Endodermal cell (in vitro differentiated cells): ENCODE data around the gene GINS2. TPM values are rescaled to one million over a fixed set of nuclear protein-coding genes. Genes with fewer than 3 reads are reported as not detected.

Experiments used
- DNase-seq: peaks from one replicate; pipeline ENCODE4 v3.0.0-alpha.2; 2017
- H3K27ac ChIP-seq: 2 replicates; pipeline ENCODE4 v1.5.1; 2013; ENCODE audit warnings: mild to moderate bottlenecking, low read depth, low read length, moderate library complexity
- H3K27me3 ChIP-seq: 2 replicates; pipeline ENCODE4 v1.6.1; 2013; ENCODE audit warnings: mild to moderate bottlenecking, low read length, moderate library complexity; ENCODE audit not compliant: insufficient read depth, control insufficient read depth, poor library complexity, severe bottlenecking
- H3K36me3 ChIP-seq: 2 replicates; pipeline ENCODE4 v1.7.0; 2013; ENCODE audit warnings: mild to moderate bottlenecking, low read length, moderate library complexity; ENCODE audit not compliant: control insufficient read depth, insufficient read depth
- H3K4me1 ChIP-seq: one replicate; pipeline ENCODE4 v1.7.0; 2013; ENCODE audit warnings: low read length; ENCODE audit not compliant: control insufficient read depth, insufficient read depth
- H3K4me3 ChIP-seq: 2 replicates; pipeline ENCODE4 v1.5.1; 2013; ENCODE audit warnings: mild to moderate bottlenecking, low read length, moderate library complexity
- H3K9ac ChIP-seq: 2 replicates; pipeline ENCODE4 v1.6.1; 2013; ENCODE audit warnings: mild to moderate bottlenecking, low read length, moderate library complexity; ENCODE audit not compliant: poor library complexity, severe bottlenecking; ENCODE audit errors: extremely low read depth
- H3K9me3 ChIP-seq: 2 replicates; pipeline ENCODE4 v1.6.1; 2013; ENCODE audit warnings: mild to moderate bottlenecking, low read length, moderate library complexity; ENCODE audit not compliant: control insufficient read depth
- H3K27ac Mint-ChIP-seq: 2 replicates; pipeline ENCODE4 v1.8.0; 2020; ENCODE audit warnings: mixed read lengths
- H3K27me3 Mint-ChIP-seq: 2 replicates; pipeline ENCODE4 v1.8.0; 2021; ENCODE audit warnings: mild to moderate bottlenecking, mixed read lengths; ENCODE audit not compliant: insufficient read depth
- H3K36me3 Mint-ChIP-seq: 2 replicates; pipeline ENCODE4 v1.8.0; 2020; ENCODE audit warnings: low read depth, mixed read lengths
- H3K4me1 Mint-ChIP-seq: 2 replicates; pipeline ENCODE4 v1.8.0; 2020; ENCODE audit warnings: mixed read lengths
- H3K4me3 Mint-ChIP-seq: 2 replicates; pipeline ENCODE4 v1.8.0; 2020; ENCODE audit warnings: mild to moderate bottlenecking, moderate library complexity, mixed read lengths
- H3K9me3 Mint-ChIP-seq: 2 replicates; pipeline ENCODE4 v1.8.0; 2020; ENCODE audit warnings: mild to moderate bottlenecking, mixed read lengths
- WGBS, 2 experiments: methylation state at CpG; one replicate each; pipeline versions ENCODE4 v1.1.5 to v1.1.7; 2013; ENCODE audit warnings: missing lambda C conversion rate in 2 of 2, mixed read lengths in 1 of 2; ENCODE audit not compliant: insufficient coverage in 1 of 2, insufficient read length in 1 of 2; 5-methylcytosine and 5-hydroxymethylcytosine counted together
- total RNA-seq, 2 donors: library from RNA; stranded (reverse); fragmentation: NEBNext Ultra II Directional in 1 of 2; extraction: Animal tissue kit (Norgen Biotek cat#: 25700) in 1 of 2; gene quantifications; 2 replicates in 1 of 2; 3 replicates in 1 of 2; pipeline ENCODE4 v1.2.1, GENCODE V29; 2021
- TF ChIP-seq, protein P1 (sequence below): fragments of 200-600 bp; sonication (generic); conservative IDR thresholded peaks from 2 replicates; pipeline ENCODE4 v1.5.0; 2021; ENCODE audit warnings: antibody characterized with exemption, mild to moderate bottlenecking

GINS2 gene
- total RNA-seq, 2 donors from 2014 or later: 32.8 to 42.3 TPM

DNA sequence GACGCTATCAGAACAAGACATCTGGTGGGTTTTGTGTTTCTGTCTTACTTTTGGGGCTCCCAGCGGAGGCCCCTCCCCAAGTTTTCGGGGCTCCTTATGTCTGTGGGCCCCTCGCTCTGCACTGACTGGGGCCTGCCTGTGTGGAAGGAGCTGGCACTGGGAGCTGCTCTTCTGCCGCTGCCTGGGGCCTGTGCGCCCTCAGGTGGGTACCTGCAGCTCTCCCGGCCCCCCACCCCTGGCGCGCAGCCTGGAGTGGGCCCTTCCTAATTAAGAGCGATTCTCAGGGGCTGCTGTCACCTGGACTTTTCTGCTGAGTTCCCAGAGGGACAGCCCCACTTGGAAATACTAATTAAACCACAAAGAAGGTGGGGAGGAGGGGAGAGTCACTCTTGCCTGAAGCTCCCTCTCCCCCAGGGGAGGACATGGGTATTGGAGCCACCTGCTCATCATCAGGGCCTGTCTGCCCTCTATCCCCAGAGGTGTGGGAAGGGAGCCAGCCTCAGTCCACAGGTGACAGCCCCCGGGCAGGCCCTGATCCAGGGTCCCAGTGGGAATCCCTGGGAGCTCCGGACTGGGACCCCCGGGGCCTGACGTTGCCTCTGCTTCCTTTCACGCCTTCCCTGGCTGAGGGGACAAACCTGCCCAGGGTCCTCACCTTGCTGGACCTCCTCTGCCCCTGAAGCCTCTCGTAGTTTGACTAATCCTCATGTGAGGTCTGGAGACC is 39.2 kb downstream of the GINS2 start:
- H3K36me3 ChIP-seq: peaks cover 32% of the 10 kb centered on the region
- no peak overlapping the region for H3K27ac Mint-ChIP-seq
- TF ChIP-seq, protein P1, sequence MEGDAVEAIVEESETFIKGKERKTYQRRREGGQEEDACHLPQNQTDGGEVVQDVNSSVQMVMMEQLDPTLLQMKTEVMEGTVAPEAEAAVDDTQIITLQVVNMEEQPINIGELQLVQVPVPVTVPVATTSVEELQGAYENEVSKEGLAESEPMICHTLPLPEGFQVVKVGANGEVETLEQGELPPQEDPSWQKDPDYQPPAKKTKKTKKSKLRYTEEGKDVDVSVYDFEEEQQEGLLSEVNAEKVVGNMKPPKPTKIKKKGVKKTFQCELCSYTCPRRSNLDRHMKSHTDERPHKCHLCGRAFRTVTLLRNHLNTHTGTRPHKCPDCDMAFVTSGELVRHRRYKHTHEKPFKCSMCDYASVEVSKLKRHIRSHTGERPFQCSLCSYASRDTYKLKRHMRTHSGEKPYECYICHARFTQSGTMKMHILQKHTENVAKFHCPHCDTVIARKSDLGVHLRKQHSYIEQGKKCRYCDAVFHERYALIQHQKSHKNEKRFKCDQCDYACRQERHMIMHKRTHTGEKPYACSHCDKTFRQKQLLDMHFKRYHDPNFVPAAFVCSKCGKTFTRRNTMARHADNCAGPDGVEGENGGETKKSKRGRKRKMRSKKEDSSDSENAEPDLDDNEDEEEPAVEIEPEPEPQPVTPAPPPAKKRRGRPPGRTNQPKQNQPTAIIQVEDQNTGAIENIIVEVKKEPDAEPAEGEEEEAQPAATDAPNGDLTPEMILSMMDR: no peak
- 91 to 100% methylated on average over 3 to 16 of the region's 16 CpGs for WGBS, 2 experiments
- peak overlapping the region; percentile 84 for H3K27ac ChIP-seq
- no peak for DNase-seq
- H3K9me3 ChIP-seq: no peaks in the 10 kb centered on the region
- H3K36me3 Mint-ChIP-seq: peaks cover 27% of the 10 kb centered on the region
- H3K27me3 ChIP-seq: no peaks in the 10 kb centered on the region
- peaks cover 5% of the 10 kb centered on the region for H3K4me1 Mint-ChIP-seq
- no peak overlapping the region for H3K4me3 ChIP-seq
- no peaks in the 10 kb centered on the region for H3K9me3 Mint-ChIP-seq
- H3K4me3 Mint-ChIP-seq: no peak overlapping the region
- no peaks in the 10 kb centered on the region for H3K27me3 Mint-ChIP-seq
- H3K4me1 ChIP-seq: no peaks in the 10 kb centered on the region
- H3K9ac ChIP-seq: no peak overlapping the region

DNA sequence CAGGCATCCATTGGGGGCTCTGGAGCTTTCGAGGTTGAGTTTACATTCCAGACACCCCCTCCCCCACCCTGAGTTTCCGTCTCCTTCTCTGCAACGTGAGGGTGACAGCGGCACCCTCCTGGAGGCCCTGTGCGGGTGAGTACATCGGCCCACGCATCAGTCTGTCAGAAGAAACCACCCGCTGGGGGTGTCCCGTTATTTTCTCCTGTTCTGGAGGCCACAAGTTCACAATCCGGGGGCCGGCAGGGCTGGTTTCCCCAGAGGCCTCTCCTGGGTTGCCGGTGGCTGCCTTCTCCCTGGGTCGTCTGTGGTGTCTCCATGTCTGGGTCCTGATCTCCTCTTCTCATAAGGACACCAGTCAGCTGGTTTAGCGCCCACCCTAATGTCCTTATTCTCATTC is 39.9 kb downstream of the GINS2 start:
- Mint-ChIP-seq H3K36me3 (peaks cover 26% of the 10 kb centered on the region), H3K4me1 (peaks cover 5% of the 10 kb centered on the region), H3K27me3 (no peaks in the 10 kb centered on the region), H3K27ac (peak overlapping the region; percentile 64), H3K4me3 (no peak overlapping the region), H3K9me3 (no peaks in the 10 kb centered on the region)
- Histone ChIP-seq H3K4me3 (no peak overlapping the region), H3K27ac (no peak overlapping the region), H3K9ac (no peak overlapping the region), H3K4me1 (no peaks in the 10 kb centered on the region), H3K27me3 (no peaks in the 10 kb centered on the region), H3K36me3 (peaks cover 28% of the 10 kb centered on the region), H3K9me3 (no peaks in the 10 kb centered on the region)
- 89 to 96% methylated on average over 12 to 14 of the region's 14 CpGs for WGBS, 2 experiments
- TF ChIP-seq, protein P1: no peak
- DNase-seq: no peak

DNA sequence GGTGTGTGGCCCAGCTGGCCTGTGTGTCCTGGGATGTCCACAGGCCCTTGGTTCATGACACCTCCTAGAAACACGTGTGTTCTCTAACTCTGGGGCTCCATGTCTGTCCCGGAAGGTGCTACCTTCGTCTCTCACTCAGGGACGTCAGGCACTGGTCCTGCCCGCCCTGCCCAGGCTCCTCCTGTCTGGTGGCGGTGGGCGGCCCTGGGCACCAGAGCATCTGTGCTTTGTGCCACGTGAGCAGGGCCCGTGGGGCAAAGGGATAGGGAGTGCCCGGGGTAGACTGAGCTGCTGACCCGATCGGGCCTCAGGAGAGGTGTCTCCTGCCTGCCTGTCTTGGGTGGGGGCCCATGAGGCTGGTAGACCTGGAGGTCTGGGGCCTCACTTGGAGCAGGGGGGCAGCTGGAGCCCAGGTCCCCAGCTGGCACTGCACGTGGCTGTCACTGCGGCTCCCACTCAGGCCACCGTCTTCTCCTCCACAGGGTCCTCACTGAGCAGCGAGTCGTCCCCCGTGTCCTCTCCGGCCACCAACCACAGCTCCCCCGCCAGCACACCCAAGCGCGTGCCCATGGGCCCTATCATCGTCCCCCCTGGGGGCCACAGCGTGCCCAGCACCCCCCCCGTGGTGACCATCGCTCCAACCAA is 40.6 kb downstream of the GINS2 start:
- no peak overlapping the region for H3K4me3 ChIP-seq
- peaks cover 23% of the 10 kb centered on the region for H3K36me3 ChIP-seq
- Mint-ChIP-seq H3K27me3 (no peaks in the 10 kb centered on the region), H3K4me3 (no peak overlapping the region), H3K4me1 (peaks cover 5% of the 10 kb centered on the region), H3K27ac (no peak overlapping the region), H3K36me3 (peaks cover 26% of the 10 kb centered on the region), H3K9me3 (no peaks in the 10 kb centered on the region)
- WGBS, 2 experiments: 92 to 96% methylated on average over 13 to 26 of the region's 26 CpGs
- no peaks in the 10 kb centered on the region for H3K27me3 ChIP-seq
- no peak overlapping the region for H3K9ac ChIP-seq
- no peaks in the 10 kb centered on the region for H3K9me3 ChIP-seq
- TF ChIP-seq, protein P1: no peak
- H3K4me1 ChIP-seq: no peaks in the 10 kb centered on the region
- no peak overlapping the region for H3K27ac ChIP-seq
- DNase-seq: no peak
